Measurements from ENCODE around the gene LIMK2.
"Not testable (repeated sequence)": the region's sequence is repeated elsewhere in the genome, so short reads cannot be mapped to it uniquely, and the experiment has no call there.

The LIMK2 gene

DNA sequence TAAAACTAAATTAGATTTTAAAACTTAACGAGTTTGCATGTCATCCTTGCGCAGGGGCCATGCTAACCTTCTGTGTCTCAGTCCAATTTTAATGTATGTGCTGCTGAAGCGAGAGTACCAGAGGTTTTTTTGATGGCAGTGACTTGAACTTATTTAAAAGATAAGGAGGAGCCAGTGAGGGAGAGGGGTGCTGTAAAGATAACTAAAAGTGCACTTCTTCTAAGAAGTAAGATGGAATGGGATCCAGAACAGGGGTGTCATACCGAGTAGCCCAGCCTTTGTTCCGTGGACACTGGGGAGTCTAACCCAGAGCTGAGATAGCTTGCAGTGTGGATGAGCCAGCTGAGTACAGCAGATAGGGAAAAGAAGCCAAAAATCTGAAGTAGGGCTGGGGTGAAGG lies 10.6 kb downstream of the LIMK2 start:
- in situ Hi-C loops (cut with MboI; ENCODE audit: low sequenced_read_pairs), result no loop called here
- H3K36me3 ChIP-seq (replicated peaks), result no peaks in the 10 kb centered on the region

DNA sequence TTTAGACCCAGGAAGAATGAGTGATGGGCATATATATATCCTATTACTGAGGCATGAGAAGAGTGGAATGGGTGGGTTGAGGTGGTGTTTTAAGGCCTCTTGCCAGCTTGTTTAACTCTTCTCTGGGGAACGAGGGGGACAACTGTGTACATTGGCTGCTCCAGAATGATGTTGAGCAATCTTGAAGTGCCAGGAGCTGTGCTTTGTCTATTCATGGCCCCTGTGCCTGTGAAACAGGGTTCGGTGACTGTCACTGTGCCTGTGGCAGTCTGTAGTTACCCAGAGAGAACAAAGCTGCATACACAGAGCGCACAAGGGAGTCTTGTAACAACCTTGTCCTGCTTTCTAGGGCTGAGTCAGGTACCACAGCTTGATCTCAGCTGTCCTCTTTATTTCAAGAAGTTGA lies 11.7 kb downstream of the LIMK2 start:
- no peak for DNase-seq (ENCODE audit: low spot score in 2 of 2)
- Histone ChIP-seq H3K36me3 (replicated peaks) (no peaks in the 10 kb centered on the region; the same call in 1 of the 2 replicates), H3K9me3 (no peaks in the 10 kb centered on the region), H3K4me3 (no peak overlapping the region), H3K4me1 (peaks cover 6% of the 10 kb centered on the region), H3K27me3 (ENCODE audit: low read depth) (no peaks in the 10 kb centered on the region)
- in situ Hi-C loops (cut with MboI; ENCODE audit: low sequenced_read_pairs), result no loop called here

More for the DNA sequence above, 10.6 kb downstream of the LIMK2 start:
- Histone ChIP-seq H3K27me3 (ENCODE audit: low read depth) (no peaks in the 10 kb centered on the region), H3K4me1 (peaks cover 13% of the 10 kb centered on the region), H3K4me3 (no peak overlapping the region), H3K9me3 (no peaks in the 10 kb centered on the region)
- DNase-seq (ENCODE audit: low spot score in 2 of 2), result no peak

DNA sequence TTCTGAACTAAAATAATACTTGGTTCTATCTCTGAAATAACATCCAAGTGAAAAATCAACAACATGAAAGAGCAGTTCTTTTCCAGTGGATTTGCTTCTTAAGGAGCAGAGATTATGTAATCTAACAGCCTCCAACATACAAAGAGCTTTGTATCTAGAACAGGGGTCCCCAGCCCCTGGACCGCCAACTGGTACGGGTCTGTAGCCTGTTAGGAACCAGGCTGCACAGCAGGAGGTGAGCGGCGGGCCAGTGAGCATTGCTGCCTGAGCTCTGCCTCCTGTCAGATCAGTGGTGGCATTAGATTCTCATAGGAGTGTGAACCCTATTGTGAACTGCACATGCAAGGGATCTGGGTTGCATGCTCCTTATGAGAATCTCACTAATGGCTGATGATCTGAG lies 12.6 kb downstream of the LIMK2 start:
- in situ Hi-C loops (cut with MboI; ENCODE audit: low sequenced_read_pairs); H3K9me3 ChIP-seq; H3K4me1 ChIP-seq; H3K27me3 ChIP-seq (ENCODE audit: low read depth); H3K36me3 ChIP-seq (replicated peaks); DNase-seq (ENCODE audit: low spot score in 2 of 2); H3K4me3 ChIP-seq: not testable (repeated sequence)

DNA sequence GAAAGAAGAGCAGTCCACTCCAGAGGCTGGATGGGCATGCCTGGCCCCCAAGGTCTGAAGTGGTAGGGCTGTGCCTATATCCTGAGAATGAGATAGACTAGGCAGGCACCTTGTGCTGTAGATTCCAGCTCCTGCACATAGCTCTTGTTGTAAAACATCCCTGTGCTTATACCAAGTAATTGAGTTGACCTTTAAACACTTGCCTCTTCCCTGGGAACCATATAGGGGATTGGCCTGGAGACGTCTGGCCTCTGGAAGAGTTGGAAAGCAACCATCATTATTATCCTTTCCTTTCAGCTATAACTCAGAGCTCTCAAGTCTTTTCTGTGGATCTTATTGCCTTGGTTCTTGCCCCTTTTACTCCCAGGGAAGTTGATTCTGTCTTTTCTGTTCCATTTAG lies 15.1 kb downstream of the LIMK2 start:
- Histone ChIP-seq H3K4me3 (no peak overlapping the region), H3K4me1 (peaks cover 3% of the 10 kb centered on the region; the same call in 1 of the 2 replicates), H3K36me3 (replicated peaks) (no peaks in the 10 kb centered on the region; the same call in 1 of the 2 replicates), H3K27me3 (ENCODE audit: low read depth) (no peaks in the 10 kb centered on the region), H3K9me3 (no peaks in the 10 kb centered on the region)
- DNase-seq (ENCODE audit: low spot score in 2 of 2), result no peak
- in situ Hi-C loops (cut with MboI; ENCODE audit: low sequenced_read_pairs), result no loop called here

DNA sequence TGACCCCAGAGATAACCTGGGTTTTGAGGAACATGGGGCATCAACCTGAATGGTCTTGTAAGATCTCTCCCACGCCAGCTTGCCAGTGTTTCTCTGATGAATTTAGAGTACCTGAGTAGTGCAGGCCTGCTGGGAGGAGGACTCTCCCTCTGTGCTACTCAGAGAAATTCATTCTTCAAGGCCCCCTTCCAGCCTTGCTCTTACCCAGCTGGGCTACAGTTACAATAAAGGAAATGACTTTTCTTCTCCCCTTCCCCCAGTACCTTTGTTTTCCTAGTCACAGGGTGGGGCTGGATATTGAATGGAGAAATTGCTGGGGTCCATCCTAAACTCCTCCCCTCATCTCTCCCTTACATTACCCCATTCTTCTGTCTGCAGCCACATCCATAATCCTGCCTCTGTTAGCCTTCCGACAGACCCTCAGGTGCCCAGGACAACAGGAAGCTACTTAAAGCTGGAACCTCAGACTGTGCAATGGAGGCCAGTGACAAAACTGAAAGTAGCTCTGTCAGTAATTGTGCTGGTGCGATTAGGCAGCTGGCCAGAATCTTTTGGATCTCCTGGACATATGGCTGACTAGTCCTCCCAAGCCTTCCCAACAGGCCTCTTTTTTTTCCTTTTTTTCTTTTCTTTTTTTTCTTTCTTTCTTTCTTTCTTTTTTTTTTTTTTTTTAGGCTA lies 17.4 kb downstream of the LIMK2 start:
- Histone ChIP-seq H3K4me3 (no peak overlapping the region), H3K36me3 (replicated peaks) (no peaks in the 10 kb centered on the region; the same call in 1 of the 2 replicates), H3K27me3 (ENCODE audit: low read depth) (no peaks in the 10 kb centered on the region), H3K9me3 (no peaks in the 10 kb centered on the region), H3K4me1 (peaks cover 3% of the 10 kb centered on the region; the same call in 1 of the 2 replicates)
- DNase-seq (ENCODE audit: low spot score in 2 of 2), result no peak
- in situ Hi-C loops (cut with MboI; ENCODE audit: low sequenced_read_pairs), result no loop called here

DNA sequence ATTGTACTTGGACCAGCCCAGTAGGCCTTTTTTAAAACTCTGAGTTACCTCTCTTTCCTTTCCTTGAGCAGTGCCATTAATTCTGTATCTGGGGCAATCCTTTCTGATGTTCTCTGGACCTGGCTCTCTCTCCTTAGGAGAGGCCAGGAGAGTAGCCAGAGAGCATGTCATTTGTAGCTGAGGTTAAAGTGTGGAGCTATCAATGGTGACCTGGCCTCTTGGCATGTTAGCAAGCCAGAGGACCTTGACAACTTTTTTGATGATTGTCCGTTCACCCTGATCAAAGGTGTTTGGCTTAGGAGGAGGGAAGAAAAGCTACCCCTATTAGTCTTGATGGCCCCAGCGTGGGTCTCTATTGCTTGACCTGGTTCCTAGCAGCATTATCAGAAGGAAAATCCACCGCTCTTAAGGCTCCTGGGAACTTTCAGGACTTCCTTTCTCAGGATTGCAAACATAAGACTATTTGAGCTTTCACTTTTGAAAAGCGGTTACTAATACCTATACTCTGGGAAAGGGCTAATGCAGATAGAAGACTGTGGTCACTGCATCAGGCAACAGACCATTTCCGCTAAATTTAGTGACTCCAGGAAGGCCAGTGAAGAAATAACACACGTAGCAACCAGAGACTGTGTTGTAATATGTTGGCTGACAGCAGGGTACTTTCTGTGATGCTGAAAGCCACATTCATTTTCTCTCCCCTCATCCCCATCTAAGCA lies 18.2 kb downstream of the LIMK2 start:
- Histone ChIP-seq H3K9me3 (no peaks in the 10 kb centered on the region), H3K36me3 (replicated peaks) (no peaks in the 10 kb centered on the region; the same call in 1 of the 2 replicates), H3K4me3 (no peak overlapping the region), H3K4me1 (peaks cover 3% of the 10 kb centered on the region; the same call in 1 of the 2 replicates), H3K27me3 (ENCODE audit: low read depth) (no peaks in the 10 kb centered on the region)
- in situ Hi-C loops (cut with MboI; ENCODE audit: low sequenced_read_pairs), result no loop called here
- DNase-seq (ENCODE audit: low spot score in 2 of 2), result no peak

DNA sequence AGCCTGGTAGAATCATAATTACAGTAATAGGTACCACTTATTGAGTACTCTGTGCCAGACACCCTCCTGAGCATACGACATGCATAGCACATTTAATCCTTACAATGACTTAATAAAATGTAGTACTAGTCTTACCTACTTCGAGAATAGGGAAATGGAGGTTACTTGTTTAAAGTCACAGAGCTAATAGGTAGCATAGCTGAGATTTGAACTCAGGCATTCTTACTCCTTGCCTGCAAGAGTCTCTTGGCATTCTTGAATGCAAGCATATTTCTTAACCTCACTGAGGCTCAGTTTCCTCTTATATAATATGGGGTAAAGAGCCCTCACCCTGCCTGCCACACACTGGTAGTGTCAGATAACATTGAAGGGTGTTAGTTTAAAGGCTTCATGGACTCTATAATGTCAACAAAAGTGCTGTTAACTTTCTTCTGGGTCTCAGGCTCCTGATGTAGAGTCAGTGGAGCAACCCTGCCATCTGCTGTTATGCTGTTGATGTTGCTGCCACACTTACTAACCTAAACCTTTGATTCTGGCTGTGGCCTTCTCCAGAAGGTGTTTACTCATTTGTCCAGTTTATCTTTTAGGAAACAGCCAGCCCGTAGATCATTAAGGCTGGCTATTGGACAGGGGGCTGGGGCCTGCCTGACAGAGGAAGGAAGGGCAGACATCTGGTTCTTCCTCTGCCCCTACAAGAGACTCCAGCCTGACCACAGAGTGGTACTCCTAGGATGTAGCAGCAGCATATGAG lies 18.9 kb downstream of the LIMK2 start:
- H3K36me3 ChIP-seq (replicated peaks), result no peaks in the 10 kb centered on the region; the same call in 1 of the 2 replicates
- H3K4me3 ChIP-seq, result no peak overlapping the region
- no peaks in the 10 kb centered on the region for H3K27me3 ChIP-seq (ENCODE audit: low read depth)

DNA sequence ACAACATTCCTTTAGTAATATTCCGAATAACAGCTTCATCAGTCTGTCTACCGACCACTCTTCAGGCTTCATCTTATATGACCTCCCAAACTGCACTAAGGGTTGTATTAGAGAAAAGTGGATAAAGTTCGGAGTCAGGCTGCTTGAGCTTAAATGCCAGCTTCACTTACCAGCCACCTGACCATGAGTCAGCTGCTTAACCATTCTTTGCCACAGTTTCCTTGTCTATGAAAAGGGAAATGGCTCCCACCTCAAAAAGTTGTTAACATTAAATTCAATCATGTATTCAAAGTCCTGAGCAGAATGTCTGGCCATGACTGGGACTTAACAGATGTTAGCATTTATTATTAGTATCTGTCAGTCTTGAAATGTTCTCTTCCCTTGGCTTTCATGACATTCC lies 20.9 kb downstream of the LIMK2 start:
- Histone ChIP-seq H3K9me3 (no peaks in the 10 kb centered on the region), H3K4me3 (no peak overlapping the region), H3K4me1 (peaks cover 3% of the 10 kb centered on the region; the same call in 1 of the 2 replicates), H3K36me3 (replicated peaks) (no peaks in the 10 kb centered on the region; the same call in 1 of the 2 replicates), H3K27me3 (ENCODE audit: low read depth) (no peaks in the 10 kb centered on the region)
- no peak for DNase-seq (ENCODE audit: low spot score in 2 of 2)
- in situ Hi-C loops (cut with MboI; ENCODE audit: low sequenced_read_pairs), result no loop called here

More for the DNA sequence above, 18.9 kb downstream of the LIMK2 start:
- no peak for DNase-seq (ENCODE audit: low spot score in 2 of 2)
- in situ Hi-C loops (cut with MboI; ENCODE audit: low sequenced_read_pairs), result no loop called here
- Histone ChIP-seq H3K4me1 (peaks cover 3% of the 10 kb centered on the region; the same call in 1 of the 2 replicates), H3K9me3 (no peaks in the 10 kb centered on the region)

DNA sequence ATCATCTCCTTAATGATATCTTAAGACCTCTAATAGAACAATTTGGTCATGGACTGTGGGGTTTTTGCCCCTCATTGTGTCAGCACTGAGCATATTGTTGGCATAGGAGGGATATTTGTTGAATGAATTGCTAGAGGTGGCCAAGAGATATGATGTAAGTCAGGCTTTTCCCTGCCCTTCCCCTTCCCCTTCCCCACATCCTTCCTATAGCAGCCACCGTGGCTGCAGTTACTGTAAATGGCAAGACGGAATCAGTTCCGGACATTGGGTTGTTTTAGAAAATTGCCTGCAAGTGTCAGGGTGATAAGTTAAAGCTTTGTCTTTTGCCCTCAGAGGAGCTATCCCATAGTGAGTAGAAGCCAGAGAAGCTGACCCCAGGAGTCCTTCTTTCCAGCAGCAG lies 23.0 kb downstream of the LIMK2 start:
- H3K9me3 ChIP-seq, result no peaks in the 10 kb centered on the region
- H3K4me1 ChIP-seq, result no peaks in the 10 kb centered on the region
- no peaks in the 10 kb centered on the region for H3K27me3 ChIP-seq (ENCODE audit: low read depth)
- no peaks in the 10 kb centered on the region for H3K36me3 ChIP-seq (replicated peaks)
- in situ Hi-C loops (cut with MboI; ENCODE audit: low sequenced_read_pairs), result no loop called here
- DNase-seq (ENCODE audit: low spot score in 2 of 2), result no peak
- no peak overlapping the region for H3K4me3 ChIP-seq

DNA sequence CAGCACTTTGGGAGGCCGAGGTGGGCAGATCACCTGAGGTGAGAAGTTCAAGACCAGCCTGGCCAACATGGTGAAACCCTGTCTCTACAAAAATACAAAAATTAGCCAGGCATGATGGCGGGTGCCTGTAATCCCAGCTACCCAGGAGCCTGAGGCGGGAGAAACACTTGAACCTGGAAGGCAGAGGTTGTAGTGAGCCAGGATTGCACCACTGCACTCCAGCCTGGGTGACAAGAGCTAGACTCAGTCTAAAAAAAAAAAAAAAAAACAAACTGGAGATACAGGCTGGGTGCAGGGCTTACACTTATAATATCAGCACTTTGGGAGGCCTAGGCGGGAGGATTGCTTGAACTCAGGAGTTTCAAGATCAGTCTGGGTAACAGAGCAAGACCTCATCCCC lies 23.9 kb downstream of the LIMK2 start:
- H3K4me1 ChIP-seq; in situ Hi-C loops (cut with MboI; ENCODE audit: low sequenced_read_pairs); H3K27me3 ChIP-seq (ENCODE audit: low read depth); H3K4me3 ChIP-seq; H3K9me3 ChIP-seq; H3K36me3 ChIP-seq (replicated peaks); DNase-seq (ENCODE audit: low spot score in 2 of 2): not testable (repeated sequence)

DNA sequence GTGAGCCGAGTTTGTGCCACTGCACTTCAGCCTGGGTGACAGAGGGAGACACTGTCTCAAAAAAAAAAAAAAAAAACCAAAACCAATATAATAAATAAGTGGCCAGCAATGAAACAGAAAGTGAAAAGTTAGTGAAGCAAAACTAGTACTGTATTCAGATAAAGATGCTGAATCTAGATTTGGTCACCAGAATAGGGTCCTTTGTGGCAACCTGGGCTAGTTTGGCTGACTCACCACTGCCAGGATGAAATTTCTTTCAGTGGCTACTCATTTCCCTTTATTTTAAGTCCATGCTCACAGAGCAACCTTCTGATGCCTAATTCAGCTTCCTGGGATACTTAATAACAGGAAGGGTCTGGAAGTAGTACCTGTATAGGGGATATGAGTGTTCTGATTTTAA lies 26.0 kb downstream of the LIMK2 start:
- Histone ChIP-seq H3K27me3 (ENCODE audit: low read depth) (no peaks in the 10 kb centered on the region), H3K36me3 (replicated peaks) (no peaks in the 10 kb centered on the region), H3K9me3 (no peaks in the 10 kb centered on the region), H3K4me1 (no peaks in the 10 kb centered on the region), H3K4me3 (no peak overlapping the region)
- in situ Hi-C loops (cut with MboI; ENCODE audit: low sequenced_read_pairs), result no loop called here
- DNase-seq (ENCODE audit: low spot score in 2 of 2), result no peak

DNA sequence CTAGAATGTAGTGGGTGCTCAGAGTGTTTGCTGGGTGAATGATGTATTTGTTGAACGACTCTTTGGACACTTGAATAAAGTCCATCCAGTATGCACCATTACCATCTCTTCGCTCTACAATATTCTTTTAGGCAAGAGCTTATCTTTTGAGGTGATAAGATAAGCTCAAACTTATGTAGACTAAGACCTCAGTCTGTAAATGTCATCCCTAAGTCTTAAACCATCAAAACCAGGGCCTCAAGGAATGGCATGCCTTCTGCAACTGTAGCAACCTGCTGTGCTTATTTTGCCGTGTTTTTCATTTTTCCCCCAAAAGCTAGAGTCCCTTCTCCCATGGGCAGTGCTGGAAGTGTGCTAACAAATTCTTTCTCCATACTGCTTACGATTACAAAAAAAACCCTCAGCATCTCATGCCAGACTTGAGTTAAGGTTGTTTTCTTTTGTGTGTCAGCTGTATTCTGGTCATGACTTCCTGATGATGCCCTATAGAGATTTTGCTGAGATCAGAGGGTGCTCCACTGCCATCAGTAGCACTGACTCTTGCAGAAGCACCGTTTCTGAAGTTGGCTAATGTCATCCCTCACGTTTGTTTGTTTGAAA lies 27.8 kb downstream of the LIMK2 start:
- Histone ChIP-seq H3K36me3 (replicated peaks) (no peaks in the 10 kb centered on the region), H3K27me3 (ENCODE audit: low read depth) (no peaks in the 10 kb centered on the region), H3K4me1 (no peaks in the 10 kb centered on the region), H3K4me3 (no peak overlapping the region), H3K9me3 (no peaks in the 10 kb centered on the region)
- no peak for DNase-seq (ENCODE audit: low spot score in 2 of 2)
- in situ Hi-C loops (cut with MboI; ENCODE audit: low sequenced_read_pairs), result no loop called here

DNA sequence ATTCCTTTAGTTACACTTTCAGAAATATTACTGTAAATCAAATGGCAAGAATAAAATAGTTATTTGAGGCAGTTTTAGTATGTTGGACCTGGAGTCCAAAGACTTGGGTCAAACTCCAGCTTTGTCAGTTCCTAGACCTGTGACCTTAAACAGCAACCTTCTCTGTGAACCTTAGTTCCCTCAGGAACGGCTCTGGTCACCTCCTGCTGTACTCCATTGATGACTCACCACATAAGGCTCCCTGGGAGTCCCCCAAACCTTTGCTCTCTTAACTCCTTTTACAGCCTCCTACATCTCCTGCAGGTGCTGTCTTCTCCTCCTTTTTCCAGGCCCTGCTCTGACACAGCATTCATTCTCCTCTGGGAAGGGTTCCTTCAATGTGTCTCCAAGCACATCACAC lies 29.1 kb downstream of the LIMK2 start:
- Histone ChIP-seq H3K36me3 (replicated peaks) (no peaks in the 10 kb centered on the region), H3K4me1 (no peaks in the 10 kb centered on the region), H3K9me3 (no peaks in the 10 kb centered on the region), H3K27me3 (ENCODE audit: low read depth) (no peaks in the 10 kb centered on the region), H3K4me3 (no peak overlapping the region)
- no peak for DNase-seq (ENCODE audit: low spot score in 2 of 2)
- in situ Hi-C loops (cut with MboI; ENCODE audit: low sequenced_read_pairs), result no loop called here
